Tibial nerve (tissue), 4 donors: ENCODE data around the gene KLRF1.

Experiments
- EP300 ChIP-seq, 2 donors: sonication (generic); formaldehyde crosslinking; IDR thresholded peaks; one replicate each; pipeline ENCODE4 v1.6.1; 2017; ENCODE audit warnings: antibody characterized with exemption in 2 of 2, mild to moderate bottlenecking in 1 of 2
- POLR2A ChIP-seq, 2 donors: fragments of 450-650 bp; IDR thresholded peaks; one replicate each; pipeline ENCODE4 v1.6.1; 2017; ENCODE audit warnings: antibody characterized with exemption in 2 of 2, mild to moderate bottlenecking in 2 of 2, moderate library complexity in 2 of 2
- TF ChIP-seq, protein P1 (sequence below), 5 experiments: fragments of 200-600 bp in 3 of 5; fragments of 450-650 bp in 2 of 5; sonication (generic) in 3 of 5; IDR thresholded peaks; one replicate each; pipeline ENCODE4 v1.5.1; 2016 to 2019; ENCODE audit warnings: antibody characterized with exemption in 5 of 5, mild to moderate bottlenecking in 3 of 5, moderate library complexity in 2 of 5

DNA sequence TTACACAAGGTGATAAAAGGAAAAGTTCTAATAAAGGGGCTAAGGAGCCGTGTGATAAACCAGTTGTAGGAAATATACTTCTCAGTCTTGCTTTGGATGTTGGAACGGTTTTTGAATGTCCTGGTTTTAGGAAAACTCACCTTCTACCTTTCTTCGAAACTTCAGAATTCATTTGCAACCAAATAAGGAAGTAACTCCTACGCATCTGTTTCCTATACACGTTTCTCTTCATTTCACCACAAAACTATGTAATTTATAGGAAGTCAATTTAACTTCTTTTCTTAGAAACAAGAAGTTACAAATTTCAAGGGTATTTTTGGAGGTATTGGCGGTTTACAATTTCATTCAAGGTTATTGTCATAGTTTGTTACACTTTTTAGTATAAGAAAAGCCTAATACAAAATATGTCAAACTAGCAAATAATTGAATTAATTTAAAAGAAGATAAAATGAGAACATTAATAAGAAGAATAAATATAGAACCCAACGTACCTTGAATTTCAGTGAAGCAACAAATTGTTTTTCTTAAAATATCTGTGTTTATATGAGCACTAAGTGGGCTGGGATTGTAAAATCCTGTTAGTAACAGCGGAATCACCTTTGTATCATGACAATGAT, 33.4 kb upstream of the KLRF1 start:
- TF ChIP-seq, protein P1, sequence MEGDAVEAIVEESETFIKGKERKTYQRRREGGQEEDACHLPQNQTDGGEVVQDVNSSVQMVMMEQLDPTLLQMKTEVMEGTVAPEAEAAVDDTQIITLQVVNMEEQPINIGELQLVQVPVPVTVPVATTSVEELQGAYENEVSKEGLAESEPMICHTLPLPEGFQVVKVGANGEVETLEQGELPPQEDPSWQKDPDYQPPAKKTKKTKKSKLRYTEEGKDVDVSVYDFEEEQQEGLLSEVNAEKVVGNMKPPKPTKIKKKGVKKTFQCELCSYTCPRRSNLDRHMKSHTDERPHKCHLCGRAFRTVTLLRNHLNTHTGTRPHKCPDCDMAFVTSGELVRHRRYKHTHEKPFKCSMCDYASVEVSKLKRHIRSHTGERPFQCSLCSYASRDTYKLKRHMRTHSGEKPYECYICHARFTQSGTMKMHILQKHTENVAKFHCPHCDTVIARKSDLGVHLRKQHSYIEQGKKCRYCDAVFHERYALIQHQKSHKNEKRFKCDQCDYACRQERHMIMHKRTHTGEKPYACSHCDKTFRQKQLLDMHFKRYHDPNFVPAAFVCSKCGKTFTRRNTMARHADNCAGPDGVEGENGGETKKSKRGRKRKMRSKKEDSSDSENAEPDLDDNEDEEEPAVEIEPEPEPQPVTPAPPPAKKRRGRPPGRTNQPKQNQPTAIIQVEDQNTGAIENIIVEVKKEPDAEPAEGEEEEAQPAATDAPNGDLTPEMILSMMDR (IDR thresholded peaks at IDR 0.05) = no peak
- TF ChIP-seq EP300 (IDR thresholded peaks at IDR 0.05) = no peak
- TF ChIP-seq POLR2A (IDR thresholded peaks at IDR 0.05) = no peak
